AG08396 (cell line): ENCODE measurements around the gene SHROOM2.
"Not testable (repeated sequence)": the region's sequence is repeated elsewhere in the genome, so short reads cannot be mapped to it uniquely, and the experiment has no call there.

ENCODE experiments used
- DNase-seq: peaks from one replicate; pipeline ENCODE4 v3.0.0; 2012; ENCODE audit warnings: low spot score, mixed read lengths

Gene SHROOM2

DNA sequence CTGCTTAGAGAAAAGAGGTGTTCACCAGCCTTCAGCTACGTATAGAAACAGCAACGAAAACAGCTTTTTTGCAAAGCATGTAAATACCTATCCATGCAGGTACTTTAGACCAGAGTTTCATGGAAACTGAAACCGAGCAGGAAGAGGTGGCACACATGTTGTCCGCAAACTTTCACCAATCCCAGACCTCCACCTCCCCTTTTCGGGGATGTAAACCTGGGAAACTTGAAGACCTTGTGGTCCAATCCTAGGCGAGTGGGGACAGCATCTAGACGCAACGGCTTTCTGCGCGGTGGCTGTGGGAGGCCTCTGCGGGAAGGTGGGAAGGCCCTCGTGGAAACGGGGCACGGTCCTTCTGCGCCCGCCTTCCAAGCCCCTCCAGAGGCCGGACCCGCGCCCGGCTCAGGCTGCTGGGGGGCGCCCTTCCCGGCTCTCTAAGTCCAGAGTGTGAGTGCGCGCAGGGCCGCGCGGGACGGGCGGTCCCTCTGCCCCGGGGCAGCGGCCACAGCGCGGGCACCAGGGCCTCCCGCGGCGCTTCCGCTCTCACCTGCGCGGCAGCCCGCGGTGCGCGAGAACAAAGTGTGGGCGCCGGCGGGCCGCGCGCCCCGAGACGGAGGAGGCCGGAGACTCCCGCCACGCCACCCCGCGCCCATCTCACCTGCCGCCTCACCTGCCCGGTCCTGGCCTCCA is 830 bp upstream of the SHROOM2 start:
- no peak for DNase-seq

DNA sequence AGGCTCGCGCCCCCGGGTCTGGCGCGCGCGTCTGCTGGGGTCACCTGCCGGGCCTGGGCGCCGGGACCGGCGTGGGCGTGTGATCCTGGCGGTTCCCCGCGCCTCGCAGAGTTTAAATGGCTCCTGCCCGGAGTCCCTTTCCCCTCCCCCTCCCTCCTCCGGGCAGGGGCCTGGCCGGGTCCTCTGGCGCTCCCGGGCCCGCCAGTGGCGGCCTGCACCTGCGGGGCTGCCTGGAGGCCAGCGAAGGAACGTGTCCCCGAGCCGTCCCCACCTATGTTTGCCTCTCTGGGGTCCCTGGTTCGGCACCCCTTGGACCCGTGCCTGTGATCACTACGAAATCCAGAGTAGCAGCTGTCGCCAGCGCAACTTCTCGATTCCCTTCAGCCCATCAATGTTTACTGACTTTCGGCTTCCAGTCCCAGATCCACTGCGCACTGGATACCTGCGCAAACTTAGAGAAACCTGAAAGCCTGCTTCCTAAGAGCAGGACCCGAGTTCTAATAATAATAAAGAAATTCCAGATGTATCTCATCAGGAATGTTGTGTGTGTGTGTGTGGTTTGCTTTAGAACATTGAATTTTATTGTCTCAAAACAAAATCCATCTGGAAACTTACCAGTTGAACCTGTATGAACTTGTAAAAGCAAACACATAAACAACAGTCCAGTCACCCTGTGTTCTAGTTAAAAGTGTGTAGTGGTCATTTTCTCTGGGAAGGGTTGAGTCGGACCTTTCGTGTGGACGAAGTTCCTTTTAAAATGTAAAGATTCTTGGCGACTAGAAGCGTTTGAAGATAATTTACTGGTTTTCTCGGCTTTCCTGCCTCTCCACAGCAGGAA is 788 bp downstream of the SHROOM2 start:
- no peak for DNase-seq

DNA sequence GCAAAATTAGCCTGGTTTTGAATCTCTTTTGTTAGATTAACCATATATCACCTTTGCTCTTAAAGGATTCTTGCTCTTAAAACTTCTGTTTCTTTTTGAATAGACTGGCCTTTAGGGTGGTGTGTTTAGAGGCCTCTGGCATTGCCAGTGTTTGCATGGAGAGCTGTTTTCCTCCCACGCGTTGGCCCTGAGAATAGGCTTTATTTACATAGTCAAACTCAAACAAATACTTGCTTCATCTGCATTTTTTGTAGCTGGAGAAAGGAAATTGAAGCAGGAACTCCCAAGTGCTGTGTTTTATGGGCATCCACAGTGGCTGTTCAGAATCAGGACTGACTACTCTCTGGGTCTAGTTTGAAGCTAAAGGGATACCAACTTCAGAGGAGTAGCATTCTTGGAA is 2.7 kb downstream of the SHROOM2 start:
- DNase-seq = no peak

DNA sequence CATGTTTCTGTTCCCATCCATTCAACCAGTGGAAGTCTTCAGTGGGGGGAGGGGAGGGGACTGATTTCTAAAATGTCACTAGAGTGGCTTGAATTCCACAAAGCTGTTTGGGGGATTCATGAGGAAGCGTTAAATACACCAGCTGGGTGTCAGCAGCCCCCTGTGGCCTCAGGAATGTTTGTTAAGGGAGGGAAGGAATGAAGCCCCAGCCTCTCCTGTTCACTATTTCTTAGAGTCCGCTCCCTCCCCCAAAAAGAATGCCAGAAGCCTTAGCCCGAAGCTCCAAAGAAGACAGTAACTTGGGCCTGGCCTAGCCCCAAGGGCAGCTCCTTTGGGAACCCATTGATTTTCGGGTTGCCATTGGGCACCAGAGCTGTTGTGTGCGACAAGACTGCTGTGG is 3.3 kb downstream of the SHROOM2 start:
- no peak for DNase-seq

DNA sequence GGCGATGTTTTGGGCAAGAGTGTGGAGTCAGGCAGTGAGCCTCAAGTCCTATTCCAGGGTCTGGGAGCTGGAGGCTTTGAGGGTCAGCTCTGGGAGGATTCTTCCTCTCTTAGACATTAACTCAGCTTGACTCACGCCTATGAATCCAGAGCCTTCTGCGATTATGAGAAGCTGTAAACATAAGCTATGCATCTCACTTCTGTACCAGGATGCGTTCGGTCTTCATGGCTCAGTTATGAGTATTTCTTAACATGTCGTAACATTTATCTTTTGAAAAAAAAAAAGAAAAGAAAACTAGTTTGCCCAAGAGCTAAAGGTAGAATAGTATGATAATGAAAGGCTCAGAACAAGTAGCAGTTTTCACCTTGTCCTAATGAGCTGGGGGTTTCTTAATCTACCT is 4.6 kb downstream of the SHROOM2 start:
- DNase-seq = no peak

DNA sequence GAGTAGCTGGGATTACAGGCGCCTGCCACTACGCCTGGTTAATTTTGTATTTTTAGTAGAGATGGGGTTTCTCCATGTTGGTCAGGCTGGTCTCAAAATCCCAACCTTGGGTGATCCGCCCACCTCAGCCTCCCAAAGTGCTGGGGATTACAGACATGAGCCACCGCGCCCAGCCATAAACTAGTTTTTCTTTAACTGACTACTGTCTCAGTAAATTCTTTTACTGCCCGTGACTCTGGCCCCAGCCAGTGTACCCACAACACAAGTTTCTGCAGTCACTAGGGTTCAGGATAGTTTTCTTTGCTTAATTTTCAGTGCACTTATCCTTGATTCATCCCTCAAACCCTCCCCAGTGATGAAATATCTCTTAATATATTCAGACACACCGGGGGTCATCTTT is 8.3 kb downstream of the SHROOM2 start:
- no peak for DNase-seq

DNA sequence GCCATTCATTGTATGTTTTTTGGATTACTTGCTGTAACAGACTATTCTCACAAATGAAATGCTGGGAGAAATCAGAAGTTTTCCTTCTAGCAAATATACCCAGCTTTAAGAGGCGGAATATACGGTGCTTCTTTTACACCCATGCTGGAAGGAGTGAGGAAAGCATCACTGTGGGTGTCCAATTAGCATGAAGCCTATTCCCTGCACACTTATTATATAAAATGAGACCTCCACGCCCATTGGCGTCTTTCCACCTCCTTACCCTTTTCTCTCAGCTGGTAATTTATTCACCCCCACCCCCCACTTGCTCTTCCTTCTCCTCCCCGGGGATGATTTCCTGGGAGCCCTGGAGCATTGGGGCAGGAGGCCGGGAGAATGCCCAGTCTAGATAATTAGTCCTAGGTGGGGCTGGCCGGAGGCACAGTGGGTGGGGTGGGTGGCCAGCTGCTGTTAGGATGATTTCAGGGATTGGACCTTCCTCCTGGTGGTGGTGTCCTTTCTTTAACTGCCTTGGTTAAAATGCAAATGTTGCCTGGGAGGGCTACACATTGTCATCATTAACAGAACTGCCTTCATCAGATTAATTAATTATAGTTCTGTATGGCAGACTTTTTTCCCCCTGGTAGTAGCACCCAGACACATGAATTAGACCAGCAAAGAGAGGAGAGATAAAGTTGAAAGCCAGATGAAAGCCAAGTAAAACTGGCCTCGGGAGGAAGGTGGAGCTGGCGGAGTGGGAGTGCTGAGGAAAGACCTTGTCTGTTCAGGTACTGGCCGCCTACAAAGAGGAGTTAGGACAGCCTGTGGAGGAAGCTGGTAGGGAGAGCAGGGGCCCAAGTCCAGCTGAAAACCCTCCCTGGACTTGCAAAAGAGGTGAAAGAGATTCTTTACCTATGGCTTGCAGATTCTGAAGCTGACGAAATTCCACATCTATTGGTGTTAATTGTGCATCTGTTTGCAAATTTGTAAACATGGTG is 11.4 kb downstream of the SHROOM2 start:
- DNase-seq = no peak

DNA sequence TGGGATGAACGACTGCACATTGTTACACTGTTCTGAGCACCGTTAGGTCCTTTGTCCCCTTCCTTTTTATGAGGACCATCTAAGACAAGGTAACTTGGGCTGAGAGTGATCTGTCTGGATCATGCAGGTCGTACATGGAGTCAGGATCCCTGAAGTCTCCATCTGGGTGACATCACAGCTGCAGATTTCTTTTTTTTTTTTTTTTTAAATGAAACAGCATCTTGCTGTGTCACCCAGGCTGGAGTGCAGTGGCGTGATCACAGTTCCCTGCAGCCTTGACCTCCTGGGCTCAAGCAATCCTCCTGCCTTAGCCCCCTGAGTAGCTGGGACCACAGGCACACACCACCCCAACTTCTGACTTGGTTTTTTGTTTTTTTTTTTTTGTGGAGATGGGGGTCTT is 16.5 kb downstream of the SHROOM2 start:
- no peak for DNase-seq

DNA sequence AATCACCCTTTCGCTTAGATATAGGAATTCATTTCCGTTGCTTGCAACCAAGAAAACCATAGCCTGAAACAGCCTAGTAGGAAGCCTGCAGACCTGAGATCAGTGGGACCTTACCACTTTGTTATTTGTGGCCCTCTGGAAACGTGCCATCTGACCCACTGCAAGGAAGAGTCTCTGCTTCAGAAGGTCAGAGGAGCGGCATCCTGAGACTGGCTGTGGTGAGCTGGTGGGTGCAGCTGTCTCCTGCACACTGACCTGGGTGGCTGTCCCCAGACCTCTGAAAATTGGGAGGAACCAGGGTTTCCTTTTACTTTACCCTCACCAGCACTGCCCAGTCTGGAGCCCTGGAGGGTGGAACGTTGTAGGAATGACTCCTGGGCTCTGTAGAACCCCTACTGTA is 18.2 kb downstream of the SHROOM2 start:
- DNase-seq = no peak

DNA sequence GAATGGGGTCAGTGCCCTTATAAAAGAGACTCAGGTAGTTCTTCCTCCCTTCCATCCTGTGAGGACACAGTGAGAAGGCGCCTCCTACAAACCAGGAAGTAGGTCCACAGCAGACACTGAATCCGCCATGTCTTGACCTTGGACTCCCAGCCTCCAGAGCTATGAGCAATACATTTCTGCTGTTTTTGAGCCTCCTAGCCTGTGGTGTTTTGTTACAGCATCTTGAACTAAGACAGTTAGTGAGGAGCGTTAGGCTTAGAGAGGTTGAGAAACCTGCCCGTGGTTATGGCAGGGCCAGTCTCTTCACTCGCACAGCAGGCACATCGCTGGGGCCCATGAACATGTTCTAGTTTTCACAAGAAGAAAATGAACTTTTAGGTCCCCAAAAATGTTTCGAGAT is 19.7 kb downstream of the SHROOM2 start:
- DNase-seq = no peak

DNA sequence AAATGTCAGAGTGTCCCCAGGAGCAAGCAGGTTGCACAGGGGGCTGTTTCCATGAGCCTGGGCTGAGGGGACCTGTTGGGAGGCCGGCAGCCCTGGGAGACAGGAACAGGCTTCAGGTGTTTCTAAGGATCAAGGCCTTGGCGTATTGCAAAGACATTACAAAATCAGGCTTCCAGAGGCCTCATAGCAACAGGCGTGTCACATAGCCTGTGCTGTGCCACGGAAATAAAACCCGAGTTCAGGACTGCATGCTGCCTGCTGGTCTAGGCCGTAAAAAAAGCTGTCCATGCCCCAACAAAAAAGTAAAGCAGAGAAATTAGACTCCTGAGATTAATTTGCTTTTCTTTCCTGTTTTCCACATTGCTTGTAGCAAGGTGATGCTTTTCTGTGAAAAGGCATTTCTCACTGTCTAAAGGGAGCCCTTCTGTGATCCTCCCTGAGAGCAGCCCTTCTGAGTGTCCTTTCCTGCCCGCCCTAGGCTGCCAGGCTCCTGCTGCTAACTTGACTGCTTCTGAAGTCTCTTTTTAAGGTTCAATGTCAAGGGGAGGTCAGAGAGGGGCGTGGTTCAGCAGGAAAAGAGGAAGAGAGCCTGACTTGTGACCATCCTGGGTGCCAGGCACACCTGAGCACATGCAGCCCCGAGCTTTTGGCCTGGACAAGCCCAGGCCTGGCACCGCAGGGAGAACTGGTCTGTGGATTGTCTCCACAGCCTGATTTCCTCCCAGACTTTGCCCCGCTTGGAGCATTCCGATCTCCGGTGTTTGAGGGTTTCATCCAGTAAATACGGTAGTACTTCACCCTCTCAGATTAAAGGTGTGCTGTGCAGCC is 21.3 kb downstream of the SHROOM2 start:
- DNase-seq = no peak

DNA sequence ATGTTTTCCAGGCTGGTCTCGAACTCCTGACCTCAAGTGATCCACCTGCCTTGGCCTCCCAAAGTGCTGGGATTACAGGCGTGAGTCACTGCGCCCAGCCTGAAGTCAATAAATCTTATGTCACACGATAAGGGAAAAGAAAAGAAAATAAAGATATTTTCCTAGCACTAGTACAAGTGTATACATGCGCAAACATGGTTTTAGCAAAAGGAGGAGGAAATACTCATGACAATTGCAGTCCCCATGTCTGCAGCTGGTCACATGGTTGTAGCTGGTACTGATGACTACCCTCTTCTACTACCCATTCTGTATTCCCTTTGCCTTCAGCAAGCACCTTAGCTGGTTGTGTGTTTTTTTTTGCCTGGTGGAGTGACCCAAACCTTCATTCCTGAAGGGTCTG is 23.6 kb downstream of the SHROOM2 start:
- DNase-seq = not testable (repeated sequence)

DNA sequence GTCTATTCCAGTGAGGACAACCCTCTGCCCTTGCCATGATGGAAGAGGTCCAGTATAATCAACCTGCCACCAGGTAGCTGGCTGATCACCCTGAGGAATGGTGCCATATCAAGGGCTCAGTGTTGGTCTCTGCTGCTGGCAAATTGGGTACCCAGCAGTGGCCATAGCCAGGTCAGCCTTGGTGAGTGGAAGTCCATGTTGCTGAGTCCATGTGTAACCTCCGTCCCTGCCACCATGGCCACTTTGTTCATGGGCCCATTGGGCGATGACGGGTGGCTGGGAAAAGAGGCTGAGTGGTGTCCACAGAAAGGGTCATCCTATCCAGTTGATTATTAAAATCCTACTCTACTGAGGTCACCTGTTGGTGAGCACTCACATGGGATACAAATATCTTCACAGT is 24.9 kb downstream of the SHROOM2 start:
- not testable (repeated sequence) for DNase-seq

DNA sequence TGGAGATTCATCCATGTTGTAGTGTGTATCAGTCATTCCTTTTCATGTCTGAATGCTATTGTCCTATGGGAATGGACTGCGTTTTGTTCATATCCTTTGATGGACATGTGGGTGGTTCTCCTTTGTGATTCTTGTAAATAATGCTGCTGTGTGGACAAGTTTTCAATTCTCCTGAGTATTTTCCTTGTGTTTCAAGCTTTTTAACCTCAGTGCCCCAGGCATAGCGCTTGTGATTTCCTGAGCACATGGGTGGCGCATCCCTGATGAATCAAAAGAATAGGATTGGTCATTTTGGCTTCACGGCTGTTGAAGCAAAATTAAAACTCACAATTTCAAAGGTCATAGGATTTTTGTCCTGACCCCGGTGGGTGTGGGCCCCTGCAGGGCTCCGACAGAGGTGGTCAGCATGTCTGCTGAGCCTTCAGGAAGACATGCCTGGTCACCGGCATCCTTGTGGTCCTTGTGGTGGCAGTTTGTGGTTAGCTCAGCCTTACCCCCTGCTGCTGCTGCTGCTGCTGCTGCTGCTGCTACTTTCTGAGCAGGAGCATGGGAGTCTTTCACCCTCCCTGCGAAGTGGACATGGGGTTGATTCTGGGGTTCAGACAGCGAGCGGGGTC is 30.0 kb downstream of the SHROOM2 start:
- no peak for DNase-seq

DNA sequence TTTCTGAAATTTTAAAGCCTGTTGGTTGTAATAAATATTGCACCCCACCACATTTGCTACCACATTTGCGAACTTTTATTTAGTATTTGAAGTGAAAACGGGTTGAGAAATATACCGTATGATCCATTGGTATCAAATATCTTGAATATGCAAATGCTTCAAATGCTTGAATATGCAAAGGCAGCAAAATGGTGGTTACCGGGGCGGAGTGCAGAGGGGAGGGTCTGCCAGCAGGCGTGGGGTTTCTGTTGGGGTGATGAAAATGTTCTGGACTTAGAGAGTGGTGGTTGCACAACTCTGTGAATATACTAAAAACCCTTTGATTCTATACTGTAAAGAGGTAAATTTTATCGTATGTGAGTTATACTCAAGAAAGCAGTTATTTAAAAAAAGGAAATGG is 35.3 kb downstream of the SHROOM2 start:
- DNase-seq = no peak

DNA sequence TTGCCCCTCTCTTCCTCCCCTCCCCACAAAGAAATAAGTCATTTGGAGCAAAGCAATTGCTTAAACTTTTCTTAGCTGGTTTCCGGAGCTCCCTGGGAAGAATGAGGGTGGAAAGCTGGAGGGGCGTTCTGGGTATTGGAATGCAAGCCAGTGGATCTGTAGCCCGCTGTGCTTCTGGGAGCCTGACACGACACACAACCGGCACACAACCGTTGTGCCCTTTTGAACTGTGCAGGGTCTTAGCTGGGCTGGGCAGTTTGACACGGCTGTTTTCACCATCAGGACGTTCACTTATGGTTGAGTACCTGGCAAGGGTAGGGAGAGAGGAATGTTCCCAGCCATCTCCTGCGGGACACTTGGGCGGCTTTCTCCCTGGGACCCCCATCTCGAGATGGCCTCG is 38.3 kb downstream of the SHROOM2 start:
- no peak for DNase-seq

DNA sequence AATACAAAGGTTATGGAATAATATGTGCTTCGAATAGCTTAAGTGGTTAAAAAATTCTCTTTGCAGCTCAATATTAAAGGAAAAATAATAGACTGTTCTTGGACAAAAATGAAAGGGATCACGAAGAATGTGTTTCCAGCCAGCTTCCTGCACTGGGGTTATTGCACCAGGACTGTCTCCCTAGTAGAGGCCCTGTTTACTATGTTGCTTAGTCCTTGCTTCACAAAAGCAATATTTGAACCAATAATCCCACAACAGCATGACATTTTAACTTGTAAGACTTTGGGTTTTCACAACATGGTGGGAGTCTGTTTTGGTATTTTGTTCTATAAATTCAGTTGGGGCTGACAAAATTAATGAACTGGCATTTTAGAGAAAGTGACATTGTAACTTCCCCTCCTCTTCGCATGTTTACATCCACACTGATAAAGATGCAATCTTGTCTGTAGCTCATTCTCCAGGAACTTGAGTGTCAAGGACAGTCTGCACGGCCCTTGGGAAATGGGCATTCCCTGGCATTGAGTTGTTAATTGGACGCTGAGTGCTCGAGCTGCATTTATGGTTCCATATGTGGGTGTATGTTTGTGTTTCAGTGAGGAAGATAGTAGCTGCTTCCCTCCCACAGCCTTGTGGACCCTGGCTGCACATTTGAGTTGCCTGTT is 39.0 kb downstream of the SHROOM2 start:
- DNase-seq = no peak

DNA sequence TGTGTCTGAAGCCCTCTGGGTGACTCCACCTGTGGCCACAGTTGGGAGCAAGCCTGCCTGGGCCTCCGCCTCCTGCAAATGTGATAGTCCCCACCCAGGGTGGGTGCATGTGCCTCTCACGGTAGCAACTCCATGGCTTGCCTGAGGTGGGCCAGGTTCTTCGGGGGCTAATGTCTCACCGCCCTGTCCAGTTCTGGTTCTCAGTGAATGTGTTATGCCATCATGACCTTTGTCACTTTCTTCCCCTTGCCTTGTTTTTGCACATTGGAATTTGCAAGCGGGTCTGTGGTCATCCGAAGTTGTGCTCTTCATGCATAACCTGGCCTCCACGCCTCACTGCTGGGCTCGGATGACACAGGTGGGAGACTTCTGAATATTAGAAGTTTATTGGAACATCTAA is 39.7 kb downstream of the SHROOM2 start:
- no peak for DNase-seq

DNA sequence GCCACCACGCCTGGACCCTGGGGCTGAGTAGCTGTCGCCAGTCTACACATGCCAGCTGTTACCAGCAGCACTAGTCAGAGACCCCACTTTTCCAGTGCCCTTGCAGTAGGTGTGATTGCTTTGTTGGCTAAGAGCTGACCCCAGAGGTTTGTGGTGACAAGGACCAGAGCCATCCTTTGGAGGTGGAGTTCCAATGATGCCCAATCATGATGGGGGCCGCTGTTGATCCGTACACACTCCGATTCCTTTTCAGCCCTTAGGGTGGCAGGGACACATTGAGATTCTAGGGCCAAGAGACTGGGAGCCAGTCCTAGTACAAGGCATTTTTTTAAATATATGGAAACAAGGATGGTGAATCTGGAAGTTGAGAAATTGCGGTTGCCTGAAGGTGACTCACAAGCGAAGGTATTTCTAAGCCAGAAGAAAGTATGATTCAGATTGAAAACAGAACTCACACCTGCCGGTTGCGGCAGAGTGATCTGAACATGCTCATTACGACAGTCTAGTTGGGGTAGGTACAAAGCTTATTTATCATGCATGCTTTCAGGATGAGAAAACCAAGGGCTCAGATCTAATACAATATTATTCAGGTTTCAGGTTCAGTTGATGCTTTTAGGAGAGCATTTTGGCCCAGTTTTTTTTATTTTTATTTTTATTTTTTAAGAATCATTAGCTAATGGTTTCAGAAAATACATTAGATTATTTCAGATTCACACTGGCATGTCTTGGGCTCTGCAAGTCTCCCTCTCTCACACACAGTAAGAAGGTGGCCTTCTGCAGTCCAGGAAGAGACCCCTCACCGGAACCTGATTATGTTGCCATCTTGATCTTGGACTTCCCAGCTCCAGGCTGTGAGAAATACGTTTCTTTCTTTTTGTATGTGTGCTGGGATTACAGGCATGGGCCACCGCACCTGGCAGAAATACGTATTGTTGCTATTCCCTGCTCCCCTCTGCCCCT is 43.4 kb downstream of the SHROOM2 start:
- no peak for DNase-seq
